CD4-positive, alpha-beta T cell (primary cell): ENCODE results near the gene MFAP4. TPM values are rescaled to one million over a fixed set of nuclear protein-coding genes. Genes with fewer than 3 reads are reported as not detected.
A peak's percentile ranks its signal among the peaks of the same experiment; 100 is the strongest.

Source experiments
- ATAC-seq: fragments of 200-7000 bp; cut with Tn5 transposase; one replicate; pipeline ENCODE4 v1.10.0; 2022; ENCODE audit warnings: mild to moderate bottlenecking; ENCODE audit not compliant: poor library complexity
- CTCF ChIA-PET: fragments of 350-600 bp; sonication (Branson Sonifier 250); formaldehyde crosslinking; loops from one replicate; lab custom pipeline; 2021; ENCODE audit warnings: antibody characterized with exemption, inconsistent platforms; lab: Charles Lee
- POLR2A ChIA-PET: fragments of 350-600 bp; sonication (Branson Sonifier 250); formaldehyde crosslinking; loops from one replicate; lab custom pipeline; 2021; ENCODE audit warnings: antibody characterized with exemption, inconsistent platforms; lab: Charles Lee
- DNase-seq, 14 experiments: peaks; one replicate each; pipeline ENCODE4 v3.0.0-alpha.2; 2013 to 2020; ENCODE audit warnings: mixed read lengths in 2 of 14
- H3K27ac ChIP-seq, 2 donors: one replicate each; pipeline versions ENCODE4 v1.5.1 to v1.7.0; 2013; ENCODE audit warnings: low read length in 2 of 2, low read depth in 1 of 2, mild to moderate bottlenecking in 1 of 2
- H3K27me3 ChIP-seq, 2 experiments: 1 replicate in 1 of 2; 2 replicates in 1 of 2; pipeline versions ENCODE4 v1.6.1 to v1.7.0; 2013; ENCODE audit warnings: low read length in 2 of 2, control low read depth in 1 of 2, mild to moderate bottlenecking in 1 of 2, moderate library complexity in 1 of 2; ENCODE audit not compliant: insufficient read depth in 2 of 2, control insufficient read depth in 1 of 2
- H3K36me3 ChIP-seq: one replicate; pipeline ENCODE4 v1.6.1; 2013; ENCODE audit warnings: low read length, control low read depth; ENCODE audit not compliant: insufficient read depth
- H3K4me1 ChIP-seq: one replicate; pipeline ENCODE4 v1.6.1; 2013; ENCODE audit warnings: low read length, control low read depth; ENCODE audit not compliant: insufficient read depth
- H3K4me3 ChIP-seq: one replicate; pipeline ENCODE4 v1.5.1; 2013; ENCODE audit warnings: mild to moderate bottlenecking, low read length, moderate library complexity
- H3K9me3 ChIP-seq, 2 experiments: 1 replicate in 1 of 2; 2 replicates in 1 of 2; pipeline versions ENCODE4 v1.6.1 to v1.7.0; 2013; ENCODE audit warnings: low read length in 2 of 2, mild to moderate bottlenecking in 2 of 2, control low read depth in 1 of 2, moderate library complexity in 1 of 2; ENCODE audit not compliant: control insufficient read depth in 1 of 2, insufficient read depth in 1 of 2
- H3K27ac Mint-ChIP-seq: one replicate; pipeline ENCODE4 v1.8.0; 2020; ENCODE audit warnings: mixed read lengths
- H3K27me3 Mint-ChIP-seq: one replicate; pipeline ENCODE4 v1.8.0; 2021; ENCODE audit warnings: mixed read lengths
- H3K36me3 Mint-ChIP-seq: one replicate; pipeline ENCODE4 v1.8.0; 2021; ENCODE audit warnings: low read depth, mixed read lengths
- H3K4me1 Mint-ChIP-seq: one replicate; pipeline ENCODE4 v1.8.0; 2021; ENCODE audit warnings: low read depth, mixed read lengths
- H3K4me3 Mint-ChIP-seq: one replicate; pipeline ENCODE4 v1.8.0; 2020; ENCODE audit warnings: mild to moderate bottlenecking, mixed read lengths
- H3K9me3 Mint-ChIP-seq: one replicate; pipeline ENCODE4 v1.8.0; 2020; ENCODE audit warnings: mixed read lengths
- CTCF ChIP-seq: fragments of 200-600 bp; IDR thresholded peaks from one replicate; pipeline ENCODE4 v1.8.0; 2022; ENCODE audit warnings: antibody characterized with exemption, mild to moderate bottlenecking
- intact Hi-C, 2 experiments: fragments of 100-400 bp; cut with DNase I in 1 of 2; cut with micrococcal nuclease in 1 of 2; formaldehyde crosslinking; loops; one replicate each; pipeline versions ENCODE4 v1.15.1 to v1.9.0; 2023 to 2025; cut with DNase I, micrococcal nuclease
- total RNA-seq, 174 experiments: library from RNA in 2 of 174; stranded (reverse) in 2 of 174; gene quantifications; one replicate each; pipeline ENCODE4 v1.2.3 and lab custom pipeline; 2021 to 2026

The MFAP4 gene
- total RNA-seq, 2 experiments from 2014 or later: not detected

GRCh38 chr17:19362277-19363113 is 24.5 kb downstream of the MFAP4 start, which contains the start of gene B9D1:
B9D1 (minus strand) TSS chr17:19362723; CDS start chr17:19362569, 154 bp downstream.
- DNase-seq (peak; percentile 91 to 97 (median 94)), ATAC-seq (peak; percentile 93)
- peaks cover 14% of the 10 kb centered on the region for H3K4me1 Mint-ChIP-seq
- intact Hi-C loops: loop anchor here (1.0 to 10.0 kb wide), 9 partner anchors 14 to 404 kb away; partner anchors contain the start of genes ALDH3A2 (in 1 of the 2), FAM83G (in 1 of the 2) and MAPK7 (in 1 of the 2)
- H3K4me3 Mint-ChIP-seq: peak within 1 kb of the TSS; percentile 95
- peaks cover 0 to 4% of the 10 kb centered on the region in 2 experiments for H3K9me3 ChIP-seq
- CTCF ChIA-PET: interaction anchor here (0.6 to 3.0 kb wide), 25 partner anchors 8 to 737 kb away, joined by 3 to 62 read pairs (median 4); partner anchors contain the start of genes ALDH3A2 and MAPK7
- H3K36me3 ChIP-seq: no peaks in the 10 kb centered on the region
- H3K27ac ChIP-seq: peak within 1 kb of the TSS in 1 of 2 donors; percentile 29
- no peaks in the 10 kb centered on the region for H3K36me3 Mint-ChIP-seq
- peak within 1 kb of the TSS; percentile 89 for H3K27ac Mint-ChIP-seq
- peaks cover 5% of the 10 kb centered on the region for H3K27me3 Mint-ChIP-seq
- peak within 1 kb of the TSS; percentile 75 for H3K4me3 ChIP-seq
- H3K27me3 ChIP-seq: peaks cover 3 to 4% of the 10 kb centered on the region in 2 experiments
- H3K9me3 Mint-ChIP-seq: no peaks in the 10 kb centered on the region
- peak; percentile 99 for TF ChIP-seq CTCF
- H3K4me1 ChIP-seq: peaks cover 16% of the 10 kb centered on the region
- POLR2A ChIA-PET: interaction anchor here (0.6 to 2.3 kb wide), 7 partner anchors 16 to 584 kb away, joined by 4 to 58 read pairs (median 5); partner anchors contain the start of genes ALDH3A2 and MAPK7

DNA sequence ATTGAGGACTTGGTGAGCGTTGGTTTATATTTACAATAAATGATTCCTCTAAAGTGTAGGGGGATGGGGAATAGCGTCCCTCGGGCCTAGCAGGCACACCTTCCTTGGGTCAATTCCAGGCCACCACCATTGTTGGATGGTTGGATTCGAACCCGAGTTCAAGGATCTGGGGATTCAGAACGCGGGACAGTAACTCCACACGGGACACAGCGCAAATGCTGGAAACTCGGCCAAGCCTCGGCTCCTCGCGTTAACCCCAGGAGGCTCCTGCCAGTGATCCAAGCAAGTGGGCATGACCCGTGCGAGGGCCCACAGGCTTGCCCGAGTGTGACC is 25.1 kb downstream of the MFAP4 start:
- H3K4me1 Mint-ChIP-seq: peaks cover 14% of the 10 kb centered on the region
- Histone ChIP-seq H3K27ac (no peak overlapping the region), H3K36me3 (no peaks in the 10 kb centered on the region), H3K9me3 (peaks cover 0 to 4% of the 10 kb centered on the region in 2 experiments), H3K4me1 (peaks cover 16% of the 10 kb centered on the region), H3K27me3 (peaks cover 3 to 4% of the 10 kb centered on the region in 2 experiments), H3K4me3 (peak overlapping the region; percentile 75)
- no peak for TF ChIP-seq CTCF
- ChIA-PET CTCF (interaction anchor here (1.9 to 3.0 kb wide), 3 partner anchors 16 to 86 kb away, joined by 11 to 62 read pairs (median 49); partner anchors contain the start of gene MAPK7), POLR2A (interaction anchor here (0.6 to 2.3 kb wide), 2 partner anchors 16 to 585 kb away, joined by 4 to 58 read pairs; partner anchors contain the start of gene MAPK7)
- no peak for DNase-seq
- ATAC-seq: no peak
- H3K36me3 Mint-ChIP-seq: no peaks in the 10 kb centered on the region
- peaks cover 5% of the 10 kb centered on the region for H3K27me3 Mint-ChIP-seq
- H3K27ac Mint-ChIP-seq: peak overlapping the region; percentile 39
- peak overlapping the region; percentile 86 for H3K4me3 Mint-ChIP-seq
- intact Hi-C loops: loop anchor here (1.0 to 10.0 kb wide), 6 partner anchors 16 to 405 kb away; partner anchors contain the start of genes ALDH3A2 (in 1 of the 2), FAM83G (in 1 of the 2) and MAPK7 (in 1 of the 2)
- H3K9me3 Mint-ChIP-seq: no peaks in the 10 kb centered on the region

GRCh38 chr17:19361326-19361725 is 25.7 kb downstream of the MFAP4 start:
- Histone ChIP-seq H3K4me1 (peaks cover 16% of the 10 kb centered on the region), H3K27me3 (peaks cover 3 to 4% of the 10 kb centered on the region in 2 experiments), H3K9me3 (peaks cover 0 to 3% of the 10 kb centered on the region in 2 experiments), H3K4me3 (no peak overlapping the region), H3K27ac (no peak overlapping the region), H3K36me3 (no peaks in the 10 kb centered on the region)
- peaks cover 14% of the 10 kb centered on the region for H3K4me1 Mint-ChIP-seq
- DNase-seq: peak in 2 of 14 experiments; percentile 25 to 28
- peaks cover 5% of the 10 kb centered on the region for H3K27me3 Mint-ChIP-seq
- POLR2A ChIA-PET: interaction anchor here (2.3 kb wide), 1 partner anchor 17 kb away, joined by 58 read pairs; the partner anchor contains the start of gene MAPK7
- H3K4me3 Mint-ChIP-seq: peak overlapping the region; percentile 86
- intact Hi-C loops: loop anchor here (5.0 to 10.0 kb wide), 3 partner anchors 146 to 357 kb away; partner anchors contain the start of genes ALDH3A2 (in 1 of the 2) and FAM83G (in 1 of the 2)
- CTCF ChIA-PET: no interaction called here
- no peak for TF ChIP-seq CTCF
- no peak overlapping the region for H3K27ac Mint-ChIP-seq
- no peak for ATAC-seq
- H3K9me3 Mint-ChIP-seq: no peaks in the 10 kb centered on the region
- H3K36me3 Mint-ChIP-seq: no peaks in the 10 kb centered on the region
